Measurements from ENCODE around the gene ZSCAN20. TPM values are rescaled to one million over a fixed set of nuclear protein-coding genes. Genes with fewer than 3 reads are reported as not detected.

ZSCAN20 gene
- total and polyA plus RNA-seq, 2 of the 4 experiments (the other 2 are of a cell fraction) = 2.1 to 11.1 TPM

- dilution Hi-C loops (cut with HindIII; ENCODE audit: low sequenced_read_pairs, unreplicated experiment) = no loop called here
- intact Hi-C loops (cut with micrococcal nuclease) = no loop called here
- no peak overlapping the region for H3K14ac ChIP-seq (replicated peaks; ENCODE audit: low read depth, low read length)
- no peak overlapping the region for H3K4me3 ChIP-seq (ENCODE audit: insufficient read depth, low read depth, low read length)
- H3K23ac ChIP-seq (ENCODE audit: low read depth, low read length) = no peak overlapping the region
- POLR2A ChIA-PET (ENCODE audit: unreplicated experiment) = no interaction called here
- H3K9me3 ChIP-seq (ENCODE audit: control insufficient read depth, insufficient read depth, low read length) = no peaks in the 10 kb centered on the region
- no peaks in the 10 kb centered on the region for H3K36me3 ChIP-seq (ENCODE audit: control insufficient read depth, insufficient read depth, low read length)
- no peak overlapping the region for H3K18ac ChIP-seq (ENCODE audit: low read depth, low read length)
- peak overlapping the region; percentile 31 for H2AK9ac ChIP-seq (replicated peaks; ENCODE audit: low read depth, low read length, poor library complexity)
- peaks cover 4% of the 10 kb centered on the region; the same call in 1 of the 2 replicates for H3K4me1 ChIP-seq (ENCODE audit: control insufficient read depth, insufficient read depth, low read length)
- no peak overlapping the region for H3K9ac ChIP-seq (ENCODE audit: low read depth, low read length)
- no peak overlapping the region for H3K56ac ChIP-seq (ENCODE audit: extremely low read depth, insufficient read depth, low read length)
- ATAC-seq (ENCODE audit: low read depth) (peak; percentile 86), DNase-seq (peak; percentile 62)
- WGBS, 2 experiments (ENCODE audit: extremely low coverage in 2 of 2, insufficient read length in 1 of 2) = 49% methylated on average over 5 of the region's 12 CpGs; no CpG with 5 or more reads in 1 of the 2 experiments
- no peak overlapping the region for H2BK20ac ChIP-seq (ENCODE audit: low read depth, low read length)
- H4K8ac ChIP-seq (ENCODE audit: low read depth in 2 of 2, low read length in 2 of 2) = no peak overlapping the region
- no TSS peak for BruUV-seq (replicated peaks)
- H3K79me1 ChIP-seq (ENCODE audit: low read depth in 1 of 2, low read length in 2 of 2) = no peaks in the 10 kb centered on the region
- H2BK5ac ChIP-seq (ENCODE audit: low read depth, low read length, poor library complexity, severe bottlenecking) = no peak overlapping the region
- H2BK120ac ChIP-seq (ENCODE audit: low read depth, low read length) = no peak overlapping the region
- H4K91ac ChIP-seq (ENCODE audit: insufficient read depth, low read depth, low read length) = no peak overlapping the region
- H3K4me2 ChIP-seq (ENCODE audit: low read depth, low read length) = no peak overlapping the region; the same call in 1 of the 2 replicates
- peaks cover 5% of the 10 kb centered on the region; the same call in 1 of the 2 replicates for H3K27me3 ChIP-seq (ENCODE audit: control insufficient read depth, insufficient read depth, low read length)
- H2AK5ac ChIP-seq (ENCODE audit: low read depth, low read length) = no peak overlapping the region
- no peak overlapping the region for H2BK15ac ChIP-seq (ENCODE audit: low read depth, low read length)
- H3K27ac ChIP-seq (ENCODE audit: insufficient read depth, low read length) = no peak overlapping the region
- H4K20me1 ChIP-seq (ENCODE audit: insufficient read depth, low read length) = no peaks in the 10 kb centered on the region
- peak overlapping the region; percentile 67 for H2AFZ ChIP-seq (replicated peaks; ENCODE audit: low read length, poor library complexity)
- no peaks in the 10 kb centered on the region for H3K9me1 ChIP-seq (ENCODE audit: insufficient read depth, low read length)
- in situ Hi-C loops (cut with MboI; ENCODE audit: low sequenced_read_pairs) = no loop called here
- CTCF ChIA-PET = no interaction called here
- H3K4ac ChIP-seq (ENCODE audit: low read depth, low read length) = no peak overlapping the region
- no peak overlapping the region for H4K5ac ChIP-seq (ENCODE audit: low read depth, low read length)
- TF ChIP-seq MAFK (IDR thresholded peaks at IDR 0.05; ENCODE audit: low read depth, low read length) (no peak), USF2 (IDR thresholded peaks at IDR 0.05; ENCODE audit: low read depth, low read length) (no peak), MXI1 (IDR thresholded peaks at IDR 0.05; ENCODE audit: borderline replicate concordance, low read depth, low read length) (no peak), SMC3 (IDR thresholded peaks at IDR 0.05; ENCODE audit: low read depth, low read length) (no peak), CEBPB (IDR thresholded peaks at IDR 0.05; ENCODE audit: low read depth, low read length) (no peak), FOS (IDR thresholded peaks at IDR 0.05; ENCODE audit: low read depth, low read length) (no peak), ELK1 (IDR thresholded peaks at IDR 0.05; ENCODE audit: borderline replicate concordance, low read depth, low read length) (no peak), RCOR1 (IDR thresholded peaks at IDR 0.05; ENCODE audit: insufficient replicate concordance, low read length) (no peak), MAZ (IDR thresholded peaks at IDR 0.05; ENCODE audit: borderline replicate concordance, low read depth, low read length) (no peak), CHD1 (IDR thresholded peaks at IDR 0.05; ENCODE audit: low read depth, low read length) (no peak), POLR2A (IDR thresholded peaks at IDR 0.05; ENCODE audit: low read depth, low read length) (no peak), NFE2L2 (IDR thresholded peaks at IDR 0.05; ENCODE audit: low read depth, low read length) (no peak), RFX5 (IDR thresholded peaks at IDR 0.05; ENCODE audit: low read depth, low read length) (no peak), BHLHE40 (IDR thresholded peaks at IDR 0.05; ENCODE audit: low read depth, low read length) (no peak), CTCF (conservative IDR thresholded peaks at IDR 0.05; ENCODE audit: low read depth, low read length) (no peak), RAD21 (IDR thresholded peaks at IDR 0.05; ENCODE audit: low read length) (no peak)
Measured at GRCh38 chr1:33517596-33518250, 45.3 kb downstream of the ZSCAN20 start.

Data from IMR-90 (cell line).